Activated T-cell treated with anti-CD3 and anti-CD28 coated beads, Interleukin-2, amount 50 U/mL, for 72 hours (primary cell): Measurements from ENCODE around the gene POP7. TPM values are rescaled to one million over a fixed set of nuclear protein-coding genes. Genes with fewer than 3 reads are reported as not detected.
A peak's percentile ranks its signal among the peaks of the same experiment; 100 is the strongest.
"Not testable (repeated sequence)": the region's sequence is repeated elsewhere in the genome, so short reads cannot be mapped to it uniquely, and the experiment has no call there.

ENCODE experiments used
- ATAC-seq, 2 donors: fragments of 150-1000 bp; cut with Tn5 transposase; replicated peaks in 1 of 2; 2 replicates each; pipeline ENCODE4 v1.10.0; 2021; ENCODE audit warnings: moderate library complexity in 2 of 2, mild to moderate bottlenecking in 1 of 2
- DNase-seq, 2 donors: peaks; one replicate each; pipeline ENCODE4 v3.0.0; 2021 to 2022; ENCODE audit warnings: mixed read lengths in 1 of 2
- H3K27ac Mint-ChIP-seq: one replicate; pipeline ENCODE4 v1.8.0; 2022; ENCODE audit warnings: mild to moderate bottlenecking, moderate library complexity, mixed read lengths
- H3K27me3 Mint-ChIP-seq: one replicate; pipeline ENCODE4 v1.8.0; 2022; ENCODE audit warnings: low read depth, mixed read lengths
- H3K36me3 Mint-ChIP-seq, 2 donors: one replicate each; pipeline ENCODE4 v1.8.0; 2022; ENCODE audit warnings: mixed read lengths in 2 of 2, mild to moderate bottlenecking in 1 of 2; ENCODE audit not compliant: insufficient read depth in 2 of 2
- H3K4me1 Mint-ChIP-seq: one replicate; pipeline ENCODE4 v1.8.0; 2022; ENCODE audit warnings: low read depth, mixed read lengths
- H3K4me3 Mint-ChIP-seq, 2 donors: one replicate each; pipeline ENCODE4 v1.8.0; 2022; ENCODE audit warnings: mild to moderate bottlenecking in 2 of 2, mixed read lengths in 2 of 2, moderate library complexity in 2 of 2
- H3K9me3 Mint-ChIP-seq, 2 donors: one replicate each; pipeline ENCODE4 v1.8.0; 2022; ENCODE audit warnings: mixed read lengths in 2 of 2
- total RNA-seq, 2 donors: library from RNA; stranded (reverse); gene quantifications; one replicate each; pipeline ENCODE4 v1.2.3, GENCODE V29; 2022

The POP7 gene
- total RNA-seq: 10 to 100 TPM; 33.3 to 40.9 TPM

GRCh38 chr7:100705753-100706671, at the start of gene POP7:
Gene POP7 (plus strand): TSS chr7:100706121. CDS start chr7:100706831, 710 bp downstream.
- peak; percentile 99 to 100 for DNase-seq
- ATAC-seq: peak; percentile 97 to 98
- peak within 1 kb of the TSS; percentile 98 for H3K27ac Mint-ChIP-seq
- no peaks in the 10 kb centered on the region for H3K9me3 Mint-ChIP-seq
- peaks cover 16% of the 10 kb centered on the region for H3K4me1 Mint-ChIP-seq
- H3K36me3 Mint-ChIP-seq: peaks cover 2 to 5% of the 10 kb centered on the region in 2 donors
- H3K27me3 Mint-ChIP-seq: no peaks in the 10 kb centered on the region
- H3K4me3 Mint-ChIP-seq: peak within 1 kb of the TSS; percentile 97 to 99

- not testable (repeated sequence) for H3K36me3 Mint-ChIP-seq, ATAC-seq, H3K4me3 Mint-ChIP-seq, H3K9me3 Mint-ChIP-seq, DNase-seq, H3K27ac Mint-ChIP-seq, H3K4me1 Mint-ChIP-seq
- H3K27me3 Mint-ChIP-seq: peaks cover 16% of the 10 kb centered on the region
These were observed 43.6 kb upstream of the POP7 start for GRCh38 chr7:100662194-100662776.

GRCh38 chr7:100665168-100665726, 40.7 kb upstream of the POP7 start:
- Mint-ChIP-seq H3K27me3 (no peaks in the 10 kb centered on the region), H3K27ac (no peak overlapping the region), H3K4me1 (no peaks in the 10 kb centered on the region), H3K36me3 (no peaks in the 10 kb centered on the region), H3K4me3 (no peak overlapping the region), H3K9me3 (no peaks in the 10 kb centered on the region)
- ATAC-seq: no peak
- DNase-seq: no peak

GRCh38 chr7:100667331-100668068, 38.4 kb upstream of the POP7 start:
- DNase-seq (no peak), ATAC-seq (no peak)
- H3K27me3 Mint-ChIP-seq: no peaks in the 10 kb centered on the region
- H3K9me3 Mint-ChIP-seq: no peaks in the 10 kb centered on the region
- no peaks in the 10 kb centered on the region for H3K36me3 Mint-ChIP-seq
- H3K4me3 Mint-ChIP-seq: no peak overlapping the region
- H3K4me1 Mint-ChIP-seq: peaks cover 2% of the 10 kb centered on the region
- H3K27ac Mint-ChIP-seq: no peak overlapping the region

- no peaks in the 10 kb centered on the region for H3K9me3 Mint-ChIP-seq
- H3K27ac Mint-ChIP-seq: no peak overlapping the region
- DNase-seq: no peak
- ATAC-seq: no peak
- no peaks in the 10 kb centered on the region for H3K27me3 Mint-ChIP-seq
- no peak overlapping the region for H3K4me3 Mint-ChIP-seq
- peaks cover 8% of the 10 kb centered on the region for H3K4me1 Mint-ChIP-seq
- H3K36me3 Mint-ChIP-seq: no peaks in the 10 kb centered on the region
These were observed 37.9 kb upstream of the POP7 start for GRCh38 chr7:100668069-100668449.

- not testable (repeated sequence) for H3K4me3 Mint-ChIP-seq, H3K27ac Mint-ChIP-seq, ATAC-seq, DNase-seq, H3K9me3 Mint-ChIP-seq, H3K27me3 Mint-ChIP-seq, H3K36me3 Mint-ChIP-seq, H3K4me1 Mint-ChIP-seq
These were observed 36.8 kb upstream of the POP7 start for GRCh38 chr7:100669106-100669505.

GRCh38 chr7:100670074-100670473, 35.8 kb upstream of the POP7 start:
- no peaks in the 10 kb centered on the region for H3K27me3 Mint-ChIP-seq
- H3K4me3 Mint-ChIP-seq: no peak overlapping the region
- no peak overlapping the region for H3K27ac Mint-ChIP-seq
- ATAC-seq (no peak), DNase-seq (no peak)
- H3K4me1 Mint-ChIP-seq: peaks cover 9% of the 10 kb centered on the region
- H3K9me3 Mint-ChIP-seq: no peaks in the 10 kb centered on the region
- peaks cover 0 to 3% of the 10 kb centered on the region in 2 donors for H3K36me3 Mint-ChIP-seq

- Mint-ChIP-seq H3K36me3 (peaks cover 2 to 3% of the 10 kb centered on the region in 2 donors), H3K9me3 (no peaks in the 10 kb centered on the region), H3K27me3 (no peaks in the 10 kb centered on the region), H3K4me3 (peak overlapping the region in 1 of 2 donors; percentile 97), H3K4me1 (peaks cover 13% of the 10 kb centered on the region), H3K27ac (no peak overlapping the region)
- DNase-seq (no peak), ATAC-seq (no peak)
These were observed 34.3 kb upstream of the POP7 start for GRCh38 chr7:100671353-100672327.

- H3K27me3 Mint-ChIP-seq: no peaks in the 10 kb centered on the region
- peak within 1 kb of the TSS; percentile 97 for H3K4me3 Mint-ChIP-seq
- peaks cover 20% of the 10 kb centered on the region for H3K4me1 Mint-ChIP-seq
- H3K27ac Mint-ChIP-seq: peak within 1 kb of the TSS; percentile 95
- peaks cover 5% of the 10 kb centered on the region in 2 donors for H3K36me3 Mint-ChIP-seq
- DNase-seq (peak; percentile 99 to 100), ATAC-seq (peak; percentile 77 to 78)
- H3K9me3 Mint-ChIP-seq: no peaks in the 10 kb centered on the region
These were observed 32.5 kb upstream of the POP7 start, which contains the start of gene GNB2 for GRCh38 chr7:100673302-100673941. Gene GNB2 (plus strand): TSS chr7:100673740. CDS start chr7:100676266, 2,526 bp downstream.

GRCh38 chr7:100673942-100674410, 31.9 kb upstream of the POP7 start:
- Mint-ChIP-seq H3K36me3 (peaks cover 5 to 7% of the 10 kb centered on the region in 2 donors), H3K4me3 (peak overlapping the region; percentile 97), H3K4me1 (peaks cover 22% of the 10 kb centered on the region), H3K9me3 (no peaks in the 10 kb centered on the region), H3K27me3 (no peaks in the 10 kb centered on the region), H3K27ac (peak overlapping the region; percentile 95)
- peak in 1 of 2 donors; percentile 0 for ATAC-seq
- peak in 1 of 2 donors; percentile 42 for DNase-seq

- H3K9me3 Mint-ChIP-seq: no peaks in the 10 kb centered on the region
- H3K36me3 Mint-ChIP-seq: peaks cover 5 to 10% of the 10 kb centered on the region in 2 donors
- peak; percentile 34 to 46 for DNase-seq
- H3K27me3 Mint-ChIP-seq: no peaks in the 10 kb centered on the region
- H3K4me1 Mint-ChIP-seq: peaks cover 26% of the 10 kb centered on the region
- peak overlapping the region; percentile 95 for H3K27ac Mint-ChIP-seq
- no peak for ATAC-seq
- H3K4me3 Mint-ChIP-seq: peak overlapping the region; percentile 97
These were observed 31.4 kb upstream of the POP7 start for GRCh38 chr7:100674411-100675104.
